Aorta (tissue), 5 donors: ENCODE results near the gene TMEM101. TPM values are rescaled to one million over a fixed set of nuclear protein-coding genes. Genes with fewer than 3 reads are reported as not detected.

Source experiments
- ATAC-seq: fragments of 200-7000 bp; cut with Tn5 transposase; one replicate; pipeline ENCODE4 v1.9.1; 2022; ENCODE audit warnings: moderate library complexity; ENCODE audit not compliant: low FRiP score
- DNase-seq, 2 donors: peaks; one replicate each; pipeline ENCODE4 v3.0.0-alpha.2; 2020
- H3K27ac ChIP-seq, 2 donors: one replicate each; pipeline ENCODE4 v1.5.1; 2013; ENCODE audit warnings: low read length in 2 of 2, mild to moderate bottlenecking in 2 of 2, moderate library complexity in 2 of 2, control low read depth in 1 of 2, inconsistent platforms in 1 of 2, low read depth in 1 of 2
- H3K27me3 ChIP-seq, 2 donors: one replicate each; pipeline ENCODE4 v1.6.1; 2013; ENCODE audit warnings: control low read depth in 1 of 2, low read length in 1 of 2, mild to moderate bottlenecking in 1 of 2, moderate library complexity in 1 of 2; ENCODE audit not compliant: insufficient read depth in 2 of 2, control insufficient read depth in 1 of 2
- H3K36me3 ChIP-seq, 2 donors: one replicate each; pipeline ENCODE4 v1.6.1; 2013; ENCODE audit warnings: control low read depth in 1 of 2, low read length in 1 of 2, mild to moderate bottlenecking in 1 of 2; ENCODE audit not compliant: insufficient read depth in 2 of 2, control insufficient read depth in 1 of 2
- H3K4me1 ChIP-seq, 2 donors: one replicate each; pipeline ENCODE4 v1.6.1; 2013; ENCODE audit warnings: low read length in 2 of 2, control low read depth in 1 of 2, mild to moderate bottlenecking in 1 of 2, moderate library complexity in 1 of 2; ENCODE audit not compliant: insufficient read depth in 2 of 2, control insufficient read depth in 1 of 2
- H3K4me3 ChIP-seq, 2 donors: one replicate each; pipeline ENCODE4 v1.5.1; 2013; ENCODE audit warnings: low read length in 2 of 2, control low read depth in 1 of 2, mild to moderate bottlenecking in 1 of 2
- H3K9me3 ChIP-seq: one replicate; pipeline ENCODE4 v1.6.1; 2013; ENCODE audit warnings: mild to moderate bottlenecking, low read length; ENCODE audit not compliant: control insufficient read depth
- WGBS, 2 donors: extraction: QIAGEN DNeasy Blood & Tissue Kit; methylation state at CpG; one replicate each; pipeline ENCODE4 v1.1.7; 2013; 5-methylcytosine and 5-hydroxymethylcytosine counted together
- intact Hi-C, 2 donors: fragments of 100-400 bp; cut with DNase I; formaldehyde crosslinking; loops; one replicate each; pipeline versions ENCODE4 v1.14.2 to v1.15.0; 2022
- polyA plus RNA-seq, 2 donors: library from polyadenylated mRNA; stranded (reverse); fragments of 200-250 nt; gene quantifications; one replicate each; pipeline ENCODE4 v1.2.3, GENCODE V29; 2013
- total RNA-seq, 2 donors: library from RNA; stranded (reverse); fragmentation: NEBNext Ultra II Directional; extraction: Animal tissue kit (Norgen Biotek cat#: 25700); gene quantifications; one replicate each; pipeline ENCODE4 v1.2.1, GENCODE V29; 2021
- donor health status: healthy with polysubstance abuse.
- donor health status: Bipolar disorder and iron deficiency.
- donor health status: DM: no; HTN: no; CAD: no.
- donor health status: DM: no; HTN: no; CAD: no.
- donor health status: DM: yes; HTN: yes; CAD: no.

TMEM101 gene
- total and polyA plus RNA-seq, 4 donors, result 15.2 to 25.0 (median 19.1) TPM

DNA sequence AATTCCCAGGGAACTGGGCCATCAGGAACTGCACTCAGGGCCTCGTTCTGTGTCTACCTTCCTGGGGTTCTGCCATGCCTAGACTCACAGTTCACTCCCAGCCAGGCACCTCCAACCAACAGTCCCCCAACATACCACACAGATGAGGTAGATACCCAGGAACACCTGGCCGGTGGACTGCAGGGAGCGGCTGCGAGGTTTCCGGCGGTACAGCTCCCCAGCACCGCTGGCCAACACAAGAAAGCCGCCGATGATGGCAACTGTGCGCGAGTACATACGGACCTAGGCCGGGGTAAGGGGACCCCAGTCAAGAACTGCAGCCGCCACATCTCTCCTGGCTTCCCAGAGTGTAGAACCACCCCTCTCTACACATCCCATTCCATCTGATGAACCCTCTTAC, 1.9 kb downstream of the TMEM101 start:
- WGBS, 2 donors, result 95% methylated on average over 14 of the region's 14 CpGs
- ATAC-seq (no peak), DNase-seq (no peak)
- Histone ChIP-seq H3K4me1 (no peaks in the 10 kb centered on the region), H3K4me3 (no peak overlapping the region), H3K9me3 (no peaks in the 10 kb centered on the region), H3K27ac (no peak overlapping the region), H3K36me3 (peaks cover 0 to 3% of the 10 kb centered on the region in 2 donors), H3K27me3 (no peaks in the 10 kb centered on the region)
- intact Hi-C loops, result no loop called here

DNA sequence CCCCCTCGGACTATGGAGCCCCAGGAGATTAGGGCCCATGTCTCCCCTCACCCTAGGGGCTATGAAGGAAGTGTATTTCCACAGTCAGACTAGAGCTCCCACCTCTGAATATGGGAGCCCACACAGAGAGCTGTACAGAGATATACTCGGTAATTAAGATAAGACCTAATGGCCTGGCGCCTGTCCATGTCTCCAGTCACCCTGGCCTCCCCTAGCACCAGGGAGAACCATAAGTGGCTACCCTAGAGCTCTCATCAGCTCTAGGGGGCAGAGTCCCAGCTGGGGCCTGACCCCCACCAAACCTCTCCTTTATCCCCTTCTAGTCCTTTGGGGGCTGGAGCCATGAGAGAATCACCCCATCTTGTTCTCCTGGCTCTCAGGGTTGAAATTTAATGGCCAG, 2.4 kb downstream of the TMEM101 start:
- Histone ChIP-seq H3K4me1 (no peaks in the 10 kb centered on the region), H3K36me3 (peaks cover 0 to 3% of the 10 kb centered on the region in 2 donors), H3K27ac (no peak overlapping the region), H3K27me3 (no peaks in the 10 kb centered on the region), H3K9me3 (no peaks in the 10 kb centered on the region), H3K4me3 (no peak overlapping the region)
- 69 to 70% methylated on average over 3 of the region's 3 CpGs for WGBS, 2 donors
- ATAC-seq, result no peak
- intact Hi-C loops, result no loop called here
- no peak for DNase-seq

DNA sequence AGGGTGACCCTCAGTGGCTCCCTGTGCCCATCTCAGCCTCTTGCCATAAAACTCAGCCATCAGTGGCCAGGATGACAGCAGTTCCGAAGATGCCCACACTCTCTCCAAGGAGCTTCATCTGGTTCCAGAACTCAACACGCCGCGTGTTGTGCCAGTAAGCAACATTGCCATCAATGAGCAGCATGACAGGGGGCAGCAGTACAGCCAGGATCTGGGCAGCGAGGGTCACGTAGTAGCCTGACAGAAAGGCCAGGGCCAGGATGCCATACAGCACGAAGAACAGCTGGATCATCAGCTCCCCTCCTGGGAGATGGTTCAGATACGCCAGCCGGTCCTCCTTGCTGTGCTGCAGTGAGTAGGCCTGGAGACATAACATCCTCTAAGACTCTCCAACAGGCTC, 2.9 kb downstream of the TMEM101 start:
- H3K27ac ChIP-seq, result no peak overlapping the region
- peaks cover 0 to 3% of the 10 kb centered on the region in 2 donors for H3K36me3 ChIP-seq
- H3K4me3 ChIP-seq, result no peak overlapping the region
- no peaks in the 10 kb centered on the region for H3K4me1 ChIP-seq
- H3K9me3 ChIP-seq, result no peaks in the 10 kb centered on the region
- no peaks in the 10 kb centered on the region for H3K27me3 ChIP-seq
- DNase-seq (no peak), ATAC-seq (no peak)
- 84 to 85% methylated on average over 9 of the region's 9 CpGs for whole genome bisulfite sequencing, 2 donors
- intact Hi-C loops, result no loop called here

DNA sequence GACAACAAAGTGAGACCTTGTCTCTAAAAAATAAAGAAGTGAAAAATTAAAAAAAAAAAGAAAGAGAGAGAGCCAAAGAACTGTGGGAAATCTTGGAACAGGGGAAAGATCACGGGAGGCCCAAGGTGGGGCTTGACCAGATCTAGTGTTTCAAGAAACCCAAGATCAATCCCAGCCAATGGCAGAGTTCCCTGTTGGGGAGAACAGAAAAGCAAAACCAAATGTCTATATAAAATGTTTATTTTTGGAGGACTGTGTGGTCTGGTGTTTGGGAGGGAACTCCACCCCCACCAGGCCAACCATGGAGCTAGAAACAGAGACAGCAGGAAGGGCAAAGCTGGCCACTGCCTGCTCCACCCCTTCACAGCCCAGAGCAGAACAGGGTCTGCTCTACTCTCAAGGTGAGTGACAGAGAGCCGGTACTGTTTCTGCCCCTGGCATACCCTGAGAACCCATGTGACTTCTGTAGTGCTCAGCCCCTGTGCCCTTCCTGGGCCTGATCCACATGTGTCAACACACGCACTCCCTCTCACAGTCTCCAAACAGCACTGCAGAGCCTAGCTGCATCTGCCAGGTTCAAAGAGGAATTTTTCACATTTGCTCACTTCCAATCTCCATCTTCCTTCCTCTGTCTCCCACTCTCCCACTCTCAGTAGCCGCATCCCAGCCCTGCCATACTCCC, 3.7 kb downstream of the TMEM101 start:
- no peak for DNase-seq
- peaks cover 0 to 3% of the 10 kb centered on the region in 2 donors for H3K36me3 ChIP-seq
- no peak overlapping the region for H3K27ac ChIP-seq
- H3K9me3 ChIP-seq, result no peaks in the 10 kb centered on the region
- ATAC-seq, result no peak
- 57 to 61% methylated on average over 4 of the region's 4 CpGs for WGBS, 2 donors
- H3K4me3 ChIP-seq, result no peak overlapping the region
- no peaks in the 10 kb centered on the region for H3K4me1 ChIP-seq
- H3K27me3 ChIP-seq, result no peaks in the 10 kb centered on the region
- intact Hi-C loops, result no loop called here

DNA sequence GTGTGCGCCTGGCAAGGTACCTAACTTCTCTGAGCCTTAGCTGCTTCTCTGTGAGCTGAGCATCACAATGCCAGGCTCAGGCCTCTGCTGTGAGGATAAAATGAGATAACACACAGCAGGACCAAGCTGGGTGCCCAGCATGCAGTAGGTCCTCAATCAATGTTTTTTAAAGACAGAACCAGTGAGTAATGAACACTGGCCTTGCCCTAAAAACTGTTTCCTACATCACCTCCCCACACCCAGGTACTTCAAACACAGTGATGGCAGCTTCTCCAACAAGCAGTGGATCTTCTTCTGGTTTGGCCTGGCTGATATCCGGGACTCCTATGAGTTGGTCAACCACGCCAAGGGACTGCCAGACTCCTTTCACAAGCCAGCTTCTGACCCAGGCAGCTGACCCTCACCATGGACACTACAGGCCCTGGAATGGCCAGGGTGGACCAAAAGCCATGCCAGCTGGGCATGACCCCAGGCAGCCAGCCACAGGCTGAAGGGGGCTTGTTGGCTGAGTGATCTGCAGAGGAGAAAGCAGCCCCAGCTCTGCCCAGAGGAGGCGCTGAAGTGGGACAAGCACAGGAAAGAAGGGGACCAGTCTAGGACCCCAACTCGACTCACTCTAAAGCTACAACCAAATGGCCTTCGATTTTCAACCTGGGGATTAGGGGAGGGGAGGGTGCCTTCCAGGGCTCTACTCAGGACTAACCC, 6.4 kb downstream of the TMEM101 start:
- peaks cover 0 to 3% of the 10 kb centered on the region in 2 donors for H3K36me3 ChIP-seq
- H3K27ac ChIP-seq, result no peak overlapping the region
- WGBS, 2 donors, result 68 to 69% methylated on average over 6 of the region's 6 CpGs
- H3K4me1 ChIP-seq, result no peaks in the 10 kb centered on the region
- intact Hi-C loops, result loop anchor here in 1 of 2 donors (5.0 kb wide), 1 partner anchor 34 kb away; no protein-coding TSS in a partner anchor
- no peak for ATAC-seq
- no peak for DNase-seq
- H3K27me3 ChIP-seq, result no peaks in the 10 kb centered on the region
- no peak overlapping the region for H3K4me3 ChIP-seq
- H3K9me3 ChIP-seq, result no peaks in the 10 kb centered on the region

DNA sequence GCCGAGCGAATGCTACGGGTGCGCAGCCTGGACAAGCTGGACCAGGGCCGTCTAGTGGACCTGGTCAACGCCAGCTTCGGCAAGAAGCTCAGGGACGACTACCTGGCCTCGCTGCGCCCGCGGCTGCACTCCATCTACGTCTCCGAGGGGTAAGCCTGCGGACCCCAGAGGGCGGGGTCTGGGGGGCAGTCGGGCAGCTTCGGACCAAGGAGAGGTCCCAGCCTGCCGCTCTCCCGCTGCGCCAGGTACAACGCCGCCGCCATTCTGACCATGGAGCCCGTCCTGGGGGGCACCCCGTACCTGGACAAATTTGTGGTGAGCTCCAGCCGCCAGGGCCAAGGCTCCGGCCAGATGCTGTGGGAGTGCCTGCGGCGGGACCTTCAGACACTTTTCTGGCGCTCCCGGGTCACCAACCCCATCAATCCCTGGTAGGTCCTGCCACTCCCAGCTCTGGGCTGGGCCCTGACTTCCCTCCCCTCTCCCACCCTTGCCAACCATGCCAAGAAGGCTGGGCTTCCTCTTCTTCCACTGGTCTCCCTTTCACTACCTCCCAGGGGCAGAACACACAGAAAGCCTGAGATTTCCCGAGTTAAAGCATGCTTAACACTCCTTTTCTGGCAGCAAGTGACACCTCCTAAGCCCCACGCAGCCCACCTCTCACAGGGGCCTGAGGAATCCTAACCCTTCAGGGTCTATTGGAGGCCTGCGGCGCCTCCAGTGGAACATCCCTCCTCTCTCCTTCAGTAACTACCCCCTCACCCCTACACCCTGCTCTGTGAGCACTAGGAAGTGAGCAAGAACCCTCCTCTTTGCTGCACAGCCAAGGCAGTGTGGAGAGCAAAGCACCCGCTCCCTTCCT, 7.2 kb downstream of the TMEM101 start:
- peak; percentile 12 for ATAC-seq
- no peaks in the 10 kb centered on the region for H3K4me1 ChIP-seq
- H3K36me3 ChIP-seq, result peaks cover 0 to 3% of the 10 kb centered on the region in 2 donors
- no peak overlapping the region for H3K27ac ChIP-seq
- no peaks in the 10 kb centered on the region for H3K27me3 ChIP-seq
- H3K9me3 ChIP-seq, result no peaks in the 10 kb centered on the region
- intact Hi-C loops, result loop anchor here in 1 of 2 donors (5.0 kb wide), 1 partner anchor 35 kb away; no protein-coding TSS in a partner anchor
- DNase-seq, result peak in 1 of 2 donors; percentile 71
- peak overlapping the region; percentile 7 to 55 for H3K4me3 ChIP-seq
- WGBS, 2 donors, result 2 to 3% methylated on average over 30 to 37 of the region's 37 CpGs

DNA sequence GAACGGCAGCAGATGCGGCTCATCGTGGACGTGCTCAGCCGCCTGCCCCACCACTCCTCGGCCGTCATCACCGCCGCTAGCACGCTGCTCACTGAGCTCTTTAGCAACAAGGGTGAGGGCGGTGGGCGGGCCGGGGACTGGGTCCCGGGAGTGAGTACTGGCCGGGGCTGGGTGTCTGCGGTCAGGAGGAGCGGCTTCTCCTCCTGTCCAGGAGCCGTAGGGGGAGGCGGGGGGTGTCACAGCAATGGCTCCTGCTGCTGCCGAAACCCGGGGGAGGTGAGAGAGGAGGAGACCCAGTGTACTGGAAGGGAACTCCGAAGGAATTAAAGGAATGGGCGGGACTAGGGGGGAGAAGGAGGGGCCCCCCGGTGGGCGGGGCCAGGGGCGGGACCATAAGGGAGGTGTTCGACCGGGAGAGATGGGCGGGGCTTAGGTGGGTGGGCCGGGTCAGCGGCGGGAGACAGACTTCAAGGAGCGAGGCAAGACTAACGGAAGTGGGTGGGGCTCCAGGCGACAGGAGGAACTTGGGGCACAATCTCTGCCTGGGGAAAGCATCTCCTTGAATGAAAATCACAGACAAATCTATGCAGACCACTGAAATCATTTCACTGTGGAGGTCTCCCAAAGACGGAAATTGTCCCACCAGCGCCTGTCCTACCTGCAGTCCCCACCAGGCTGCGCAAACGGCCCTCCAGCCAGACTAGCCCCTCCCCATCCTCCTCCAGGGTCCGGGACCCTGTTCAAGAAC, 8.0 kb downstream of the TMEM101 start:
- Histone ChIP-seq H3K9me3 (no peaks in the 10 kb centered on the region), H3K4me1 (no peaks in the 10 kb centered on the region), H3K27ac (no peak overlapping the region), H3K36me3 (peaks cover 0 to under 1% of the 10 kb centered on the region in 2 donors), H3K4me3 (peak overlapping the region; percentile 55 to 58), H3K27me3 (peaks cover 0 to 2% of the 10 kb centered on the region in 2 donors)
- peak; percentile 94 for ATAC-seq
- 0% methylated on average over 37 to 40 of the region's 40 CpGs for WGBS, 2 donors
- intact Hi-C loops, result loop anchor here in 1 of 2 donors (5.0 kb wide), 1 partner anchor 36 kb away; no protein-coding TSS in a partner anchor
- DNase-seq, result peak; percentile 99 to 100

DNA sequence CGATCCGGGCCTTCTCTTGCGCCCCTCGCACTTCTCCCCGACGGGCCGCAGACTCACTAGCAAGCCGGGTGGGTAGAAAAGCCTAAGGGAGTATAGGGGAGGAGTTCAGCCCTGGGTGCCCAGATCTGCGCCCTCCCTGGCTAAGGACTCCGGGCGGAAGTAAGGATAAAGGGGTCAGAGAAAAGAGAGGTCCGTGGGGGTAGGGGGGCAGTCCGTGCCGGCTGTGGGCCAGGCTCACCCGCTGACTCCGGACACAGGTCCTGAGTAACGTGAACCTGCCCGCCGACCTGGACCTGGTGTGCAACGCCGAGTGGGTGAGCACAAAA, 8.5 kb downstream of the TMEM101 start:
- intact Hi-C loops, result loop anchor here in 1 of 2 donors (5.0 kb wide), 1 partner anchor 36 kb away; no protein-coding TSS in a partner anchor
- ATAC-seq, result no peak

More for the DNA sequence above, 8.5 kb downstream of the TMEM101 start:
- WGBS, 2 donors, result 3 to 5% methylated on average over 21 of the region's 21 CpGs
- H3K36me3 ChIP-seq, result no peaks in the 10 kb centered on the region
- peak overlapping the region; percentile 10 to 58 for H3K4me3 ChIP-seq
- H3K27me3 ChIP-seq, result peaks cover 0 to 2% of the 10 kb centered on the region in 2 donors
- H3K27ac ChIP-seq, result no peak overlapping the region
- H3K9me3 ChIP-seq, result no peaks in the 10 kb centered on the region
- no peak for DNase-seq
- H3K4me1 ChIP-seq, result no peaks in the 10 kb centered on the region
